Adrenal gland (tissue), 5 donors: ENCODE results near the gene VEGFA.
A peak's percentile ranks its signal among the peaks of the same experiment; 100 is the strongest.

Source experiments
- CTCF ChIP-seq, 6 experiments: fragments of 450-650 bp in 4 of 6; fragments of 200-600 bp in 2 of 6; sonication (generic) in 1 of 6; IDR thresholded peaks; 1 replicate in 5 of 6; 2 replicates in 1 of 6; pipeline versions ENCODE4 v1.5.1 to v1.8.0; 2016 to 2021; ENCODE audit warnings: antibody characterized with exemption in 6 of 6, mild to moderate bottlenecking in 2 of 6, moderate library complexity in 1 of 6
- POLR2A ChIP-seq, 2 donors: fragments of 450-650 bp; IDR thresholded peaks; one replicate each; pipeline ENCODE4 v1.6.1; 2017; ENCODE audit warnings: antibody characterized with exemption in 2 of 2, mild to moderate bottlenecking in 2 of 2, moderate library complexity in 1 of 2
- donor health status: DM: no; HTN: no; CAD: no.

- TF ChIP-seq POLR2A (IDR thresholded peaks at IDR 0.05) (no peak), CTCF (IDR thresholded peaks at IDR 0.05) (peak in 5 of 6 experiments; percentile 19 to 52 (median 40))
These were observed 47.2 kb downstream of the VEGFA start for GRCh38 chr6:43817192-43817591.
